Left hindlimb (tissue), 1 donor: Measurements from ENCODE around the gene ARAP2.

ENCODE experiments used
- DNase-seq: peaks from one replicate; pipeline ENCODE4 v3.0.0-alpha.2; 2018

ARAP2 gene

GRCh38 chr4:36099509-36099908, 144.8 kb downstream of the ARAP2 start:
- DNase-seq, result no peak

- no peak for DNase-seq
Measured at GRCh38 chr4:36094995-36095394, 149.3 kb downstream of the ARAP2 start.

GRCh38 chr4:36091997-36092396, 152.3 kb downstream of the ARAP2 start:
- no peak for DNase-seq

GRCh38 chr4:36088542-36088941, 155.8 kb downstream of the ARAP2 start:
- no peak for DNase-seq

GRCh38 chr4:36086261-36086786, 158.0 kb downstream of the ARAP2 start:
- DNase-seq, result no peak

GRCh38 chr4:36082817-36083216, 161.5 kb downstream of the ARAP2 start:
- no peak for DNase-seq

GRCh38 chr4:36081185-36081584, 163.1 kb downstream of the ARAP2 start:
- no peak for DNase-seq

GRCh38 chr4:36079666-36080065, 164.6 kb downstream of the ARAP2 start:
- DNase-seq, result no peak

- DNase-seq, result no peak
Measured at GRCh38 chr4:36078319-36078718, 166.0 kb downstream of the ARAP2 start.

- DNase-seq, result no peak
Measured at GRCh38 chr4:36072529-36072928, 171.8 kb downstream of the ARAP2 start.

- no peak for DNase-seq
Measured at GRCh38 chr4:36067116-36067515, 177.2 kb downstream of the ARAP2 start.

- no peak for DNase-seq
Measured at GRCh38 chr4:36065274-36065871, 178.9 kb downstream of the ARAP2 start.

GRCh38 chr4:36064117-36064516, 180.2 kb downstream of the ARAP2 start:
- DNase-seq, result no peak

GRCh38 chr4:36056136-36056535, 188.2 kb downstream of the ARAP2 start:
- DNase-seq, result no peak

GRCh38 chr4:36054694-36055422, 189.5 kb downstream of the ARAP2 start:
- DNase-seq, result no peak

- no peak for DNase-seq
Measured at GRCh38 chr4:36053930-36054329, 190.4 kb downstream of the ARAP2 start.

GRCh38 chr4:36051634-36052033, 192.7 kb downstream of the ARAP2 start:
- no peak for DNase-seq

- no peak for DNase-seq
Measured at GRCh38 chr4:36046026-36046425, 198.3 kb downstream of the ARAP2 start.

GRCh38 chr4:36043901-36044300, 200.4 kb downstream of the ARAP2 start:
- no peak for DNase-seq

- DNase-seq, result no peak
Measured at GRCh38 chr4:36043241-36043640, 201.1 kb downstream of the ARAP2 start.

- DNase-seq, result no peak
Measured at GRCh38 chr4:36042122-36042970, 202.0 kb downstream of the ARAP2 start.

GRCh38 chr4:36041340-36041739, 203.0 kb downstream of the ARAP2 start:
- no peak for DNase-seq

- no peak for DNase-seq
Measured at GRCh38 chr4:36039026-36039425, 205.3 kb downstream of the ARAP2 start.

- no peak for DNase-seq
Measured at GRCh38 chr4:36038491-36038890, 205.8 kb downstream of the ARAP2 start.
